ENCODE measurements around the gene MAGI1.

The MAGI1 gene

DNA sequence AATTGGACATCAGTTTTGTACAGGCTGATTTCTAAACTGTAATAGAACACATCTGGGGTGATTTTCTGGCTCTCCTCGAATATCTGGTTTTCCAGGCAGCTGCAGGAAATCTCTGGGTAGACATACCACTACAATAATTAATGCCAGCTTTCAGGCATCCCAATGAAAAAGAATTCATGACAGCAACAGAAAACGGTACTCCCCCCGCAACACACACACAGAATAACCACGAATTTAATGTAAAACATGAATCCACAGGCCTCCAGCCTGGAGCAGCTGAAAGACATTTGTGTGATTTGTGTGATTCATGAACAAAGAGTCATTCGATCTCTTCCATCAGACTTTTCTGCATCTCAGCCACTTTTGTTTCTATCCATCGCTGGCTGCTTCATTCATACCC is 262.2 kb downstream of the MAGI1 start:
- no peaks in the 10 kb centered on the region for H4K20me1 ChIP-seq (ENCODE audit: insufficient read depth, low read length, poor library complexity, severe bottlenecking)
- no peaks in the 10 kb centered on the region for H3K79me2 ChIP-seq (ENCODE audit: insufficient read depth, low read length)
- H2AFZ ChIP-seq (ENCODE audit: low read length) = no peak overlapping the region
- H3F3A ChIP-seq (ENCODE audit: low read depth) = no peaks in the 10 kb centered on the region
- H3K36me3 ChIP-seq (ENCODE audit: insufficient read depth, low read length) = no peaks in the 10 kb centered on the region
- no peak overlapping the region for H3K4me2 ChIP-seq (ENCODE audit: low read depth, low read length, poor library complexity, severe bottlenecking)
- no peaks in the 10 kb centered on the region for H3K9me2 ChIP-seq (replicated peaks; ENCODE audit: low read depth, low read length)
- no peak overlapping the region for H3K4me3 ChIP-seq (ENCODE audit: low read length, poor library complexity, severe bottlenecking)
- peaks cover 18% of the 10 kb centered on the region for H3K4me1 ChIP-seq (ENCODE audit: insufficient read depth, low read length, poor library complexity, severe bottlenecking)
- TF ChIP-seq, protein P1, sequence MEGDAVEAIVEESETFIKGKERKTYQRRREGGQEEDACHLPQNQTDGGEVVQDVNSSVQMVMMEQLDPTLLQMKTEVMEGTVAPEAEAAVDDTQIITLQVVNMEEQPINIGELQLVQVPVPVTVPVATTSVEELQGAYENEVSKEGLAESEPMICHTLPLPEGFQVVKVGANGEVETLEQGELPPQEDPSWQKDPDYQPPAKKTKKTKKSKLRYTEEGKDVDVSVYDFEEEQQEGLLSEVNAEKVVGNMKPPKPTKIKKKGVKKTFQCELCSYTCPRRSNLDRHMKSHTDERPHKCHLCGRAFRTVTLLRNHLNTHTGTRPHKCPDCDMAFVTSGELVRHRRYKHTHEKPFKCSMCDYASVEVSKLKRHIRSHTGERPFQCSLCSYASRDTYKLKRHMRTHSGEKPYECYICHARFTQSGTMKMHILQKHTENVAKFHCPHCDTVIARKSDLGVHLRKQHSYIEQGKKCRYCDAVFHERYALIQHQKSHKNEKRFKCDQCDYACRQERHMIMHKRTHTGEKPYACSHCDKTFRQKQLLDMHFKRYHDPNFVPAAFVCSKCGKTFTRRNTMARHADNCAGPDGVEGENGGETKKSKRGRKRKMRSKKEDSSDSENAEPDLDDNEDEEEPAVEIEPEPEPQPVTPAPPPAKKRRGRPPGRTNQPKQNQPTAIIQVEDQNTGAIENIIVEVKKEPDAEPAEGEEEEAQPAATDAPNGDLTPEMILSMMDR (conservative IDR thresholded peaks at IDR 0.05; ENCODE audit: low read length) = no peak
- TF ChIP-seq EZH2phosphoT487 (IDR thresholded peaks at IDR 0.05; ENCODE audit: borderline replicate concordance) = no peak
- no peak overlapping the region for H3K9ac ChIP-seq (ENCODE audit: low read depth, low read length, poor library complexity, severe bottlenecking)
- H3K27me3 ChIP-seq (ENCODE audit: insufficient read depth, low read length, poor library complexity, severe bottlenecking) = no peaks in the 10 kb centered on the region
- no peaks in the 10 kb centered on the region for H3K9me3 ChIP-seq (ENCODE audit: insufficient read depth, low read depth, low read length)

DNA sequence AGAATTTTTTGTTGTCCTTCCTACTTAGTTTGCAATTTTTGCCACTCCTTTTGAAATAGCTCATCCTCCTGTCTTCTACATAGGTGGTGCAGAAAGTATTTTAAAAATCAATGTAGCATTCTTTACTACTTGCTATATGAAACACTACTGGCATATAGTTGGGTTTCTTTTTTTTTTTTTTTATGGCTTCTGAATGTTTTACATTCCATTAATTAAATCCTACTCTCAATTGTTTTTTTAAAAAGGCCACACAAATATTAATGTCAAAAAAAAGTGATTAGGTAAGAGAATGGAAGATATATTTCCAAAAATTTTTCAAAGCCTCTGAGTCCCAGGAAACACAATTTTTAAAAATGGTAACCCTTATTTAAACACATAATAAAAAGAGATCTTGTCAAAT is 262.6 kb downstream of the MAGI1 start:
- Histone ChIP-seq H2AFZ (ENCODE audit: low read length) (no peak overlapping the region), H4K20me1 (ENCODE audit: insufficient read depth, low read length, poor library complexity, severe bottlenecking) (no peaks in the 10 kb centered on the region), H3K27me3 (ENCODE audit: insufficient read depth, low read length, poor library complexity, severe bottlenecking) (no peaks in the 10 kb centered on the region), H3F3A (ENCODE audit: low read depth) (no peaks in the 10 kb centered on the region), H3K9me2 (replicated peaks; ENCODE audit: low read depth, low read length) (no peaks in the 10 kb centered on the region), H3K4me2 (ENCODE audit: low read depth, low read length, poor library complexity, severe bottlenecking) (no peak overlapping the region), H3K79me2 (ENCODE audit: insufficient read depth, low read length) (no peaks in the 10 kb centered on the region), H3K4me1 (ENCODE audit: insufficient read depth, low read length, poor library complexity, severe bottlenecking) (peaks cover 18% of the 10 kb centered on the region), H3K9me3 (ENCODE audit: insufficient read depth, low read depth, low read length) (no peaks in the 10 kb centered on the region), H3K9ac (ENCODE audit: low read depth, low read length, poor library complexity, severe bottlenecking) (no peak overlapping the region), H3K36me3 (ENCODE audit: insufficient read depth, low read length) (no peaks in the 10 kb centered on the region), H3K4me3 (ENCODE audit: low read length, poor library complexity, severe bottlenecking) (no peak overlapping the region)
- TF ChIP-seq EZH2phosphoT487 (IDR thresholded peaks at IDR 0.05; ENCODE audit: borderline replicate concordance) = no peak
- TF ChIP-seq, protein P1 (conservative IDR thresholded peaks at IDR 0.05; ENCODE audit: low read length) = no peak

DNA sequence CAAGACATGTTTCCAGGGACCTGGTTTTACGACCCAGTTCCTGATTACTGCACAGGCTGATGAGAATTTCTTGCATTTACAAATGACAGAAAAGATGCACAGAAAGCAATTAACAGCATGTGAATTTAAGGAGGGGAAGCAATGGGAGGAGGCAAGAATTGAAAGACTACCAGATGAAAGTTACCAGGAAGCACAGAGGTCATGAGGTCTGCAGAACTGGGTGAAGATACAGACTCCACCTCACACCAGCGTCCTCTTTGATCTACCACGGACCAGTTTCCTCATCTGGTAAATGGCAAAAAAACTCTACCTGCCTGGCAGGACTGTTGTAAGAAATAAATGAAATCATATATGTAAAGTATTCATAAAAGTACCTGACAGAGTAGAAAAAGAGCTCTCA is 266.0 kb downstream of the MAGI1 start:
- H3K4me1 ChIP-seq (ENCODE audit: insufficient read depth, low read length, poor library complexity, severe bottlenecking) = peaks cover 10% of the 10 kb centered on the region
- no peak overlapping the region for H3K9ac ChIP-seq (ENCODE audit: low read depth, low read length, poor library complexity, severe bottlenecking)
- no peaks in the 10 kb centered on the region for H4K20me1 ChIP-seq (ENCODE audit: insufficient read depth, low read length, poor library complexity, severe bottlenecking)
- H3K36me3 ChIP-seq (ENCODE audit: insufficient read depth, low read length) = no peaks in the 10 kb centered on the region
- H3K27me3 ChIP-seq (ENCODE audit: insufficient read depth, low read length, poor library complexity, severe bottlenecking) = no peaks in the 10 kb centered on the region
- no peak overlapping the region for H2AFZ ChIP-seq (ENCODE audit: low read length)
- no peaks in the 10 kb centered on the region for H3K9me2 ChIP-seq (replicated peaks; ENCODE audit: low read depth, low read length)
- no peaks in the 10 kb centered on the region for H3K9me3 ChIP-seq (ENCODE audit: insufficient read depth, low read depth, low read length)
- no peaks in the 10 kb centered on the region for H3F3A ChIP-seq (ENCODE audit: low read depth)
- H3K4me3 ChIP-seq (ENCODE audit: low read length, poor library complexity, severe bottlenecking) = no peak overlapping the region
- no peaks in the 10 kb centered on the region for H3K79me2 ChIP-seq (ENCODE audit: insufficient read depth, low read length)
- no peak overlapping the region for H3K4me2 ChIP-seq (ENCODE audit: low read depth, low read length, poor library complexity, severe bottlenecking)
- TF ChIP-seq, protein P1 (conservative IDR thresholded peaks at IDR 0.05; ENCODE audit: low read length) = no peak
- TF ChIP-seq EZH2phosphoT487 (IDR thresholded peaks at IDR 0.05; ENCODE audit: borderline replicate concordance) = no peak

Measured in Loucy (cell line).